SU-DHL-6 (cell line): ENCODE results near the gene BPIFB3.

ENCODE experiments used
- H2AFZ ChIP-seq: fragments of 200-600 bp; sonication (generic); 2 replicates; pipeline ENCODE4 v1.6.1; 2014; ENCODE audit warnings: low read depth, mild to moderate bottlenecking, moderate library complexity, mixed read lengths, antibody characterized with exemption, low read length; ENCODE audit not compliant: severe bottlenecking
- H3F3A ChIP-seq: fragments of 200-600 bp; shearing (Covaris generic); 2 replicates; pipeline ENCODE4 v1.6.0; 2016; ENCODE audit warnings: antibody characterized with exemption, mild to moderate bottlenecking; ENCODE audit not compliant: insufficient read depth
- H3K27ac ChIP-seq: fragments of 200-600 bp; sonication (generic); 2 replicates; pipeline ENCODE4 v1.5.1; 2016; ENCODE audit warnings: low read depth, mild to moderate bottlenecking, low read length, moderate library complexity, mixed read lengths
- H3K27me3 ChIP-seq: fragments of 200-600 bp; sonication (generic), shearing (Covaris generic); 2 replicates; pipeline ENCODE4 v1.6.0; 2014; ENCODE audit warnings: mild to moderate bottlenecking, low read length
- H3K36me3 ChIP-seq: fragments of 200-600 bp; sonication (generic); 2 replicates; pipeline ENCODE4 v1.6.1; 2014; ENCODE audit warnings: mild to moderate bottlenecking, low read length, mixed read lengths
- H3K4me2 ChIP-seq: fragments of 300-600, 200-600 bp; shearing (Covaris generic), sonication (generic); 2 replicates; pipeline ENCODE4 v1.6.0; 2014; ENCODE audit warnings: low read length, low read depth, mild to moderate bottlenecking; ENCODE audit not compliant: poor library complexity, severe bottlenecking
- H3K4me3 ChIP-seq: fragments of 200-600 bp; sonication (generic); 2 replicates; pipeline ENCODE4 v1.5.1; 2014; ENCODE audit warnings: antibody characterized with exemption, low read length, mild to moderate bottlenecking, mixed read lengths; ENCODE audit not compliant: insufficient read depth, poor library complexity, severe bottlenecking
- H3K79me2 ChIP-seq: fragments of 200-600 bp; sonication (generic); 2 replicates; pipeline ENCODE4 v1.6.1; 2014; ENCODE audit warnings: mild to moderate bottlenecking, low read length, moderate library complexity; ENCODE audit not compliant: insufficient read depth
- H3K9ac ChIP-seq: fragments of 200-600 bp; sonication (generic); 2 replicates; pipeline ENCODE4 v1.7.0; 2014; ENCODE audit warnings: mild to moderate bottlenecking, low read length
- H3K9me2 ChIP-seq: fragments of 200-600 bp; sonication (generic); replicated peaks from 2 replicates; pipeline ENCODE4 v1.6.1; 2014; ENCODE audit warnings: low read length; ENCODE audit not compliant: insufficient read depth
- H3K9me3 ChIP-seq: fragments of 200-600 bp; sonication (generic); 2 replicates; pipeline ENCODE4 v1.6.1; 2014; ENCODE audit warnings: low read length, mixed read lengths; ENCODE audit not compliant: insufficient read depth
- H4K20me1 ChIP-seq: fragments of 200-600 bp; sonication (generic); 2 replicates; pipeline ENCODE4 v1.6.1; 2014; ENCODE audit warnings: low read depth, mild to moderate bottlenecking, antibody characterized with exemption, low read length, moderate library complexity, mixed read lengths
- EZH2phosphoT487 ChIP-seq: fragments of 200-600 bp; sonication (generic), shearing (Covaris generic); conservative IDR thresholded peaks from 2 replicates; pipeline ENCODE4 v1.6.1; 2018; ENCODE audit warnings: mild to moderate bottlenecking, antibody characterized with exemption, low read length, moderate library complexity, mixed read lengths
- TF ChIP-seq, protein P1 (sequence below): fragments of 200-600 bp; sonication (generic); IDR thresholded peaks from one replicate; pipeline ENCODE4 v1.5.1; 2017; ENCODE audit warnings: antibody characterized with exemption, mild to moderate bottlenecking, low read length, moderate library complexity; ENCODE audit not compliant: insufficient read depth, poor library complexity, severe bottlenecking

Gene BPIFB3

DNA sequence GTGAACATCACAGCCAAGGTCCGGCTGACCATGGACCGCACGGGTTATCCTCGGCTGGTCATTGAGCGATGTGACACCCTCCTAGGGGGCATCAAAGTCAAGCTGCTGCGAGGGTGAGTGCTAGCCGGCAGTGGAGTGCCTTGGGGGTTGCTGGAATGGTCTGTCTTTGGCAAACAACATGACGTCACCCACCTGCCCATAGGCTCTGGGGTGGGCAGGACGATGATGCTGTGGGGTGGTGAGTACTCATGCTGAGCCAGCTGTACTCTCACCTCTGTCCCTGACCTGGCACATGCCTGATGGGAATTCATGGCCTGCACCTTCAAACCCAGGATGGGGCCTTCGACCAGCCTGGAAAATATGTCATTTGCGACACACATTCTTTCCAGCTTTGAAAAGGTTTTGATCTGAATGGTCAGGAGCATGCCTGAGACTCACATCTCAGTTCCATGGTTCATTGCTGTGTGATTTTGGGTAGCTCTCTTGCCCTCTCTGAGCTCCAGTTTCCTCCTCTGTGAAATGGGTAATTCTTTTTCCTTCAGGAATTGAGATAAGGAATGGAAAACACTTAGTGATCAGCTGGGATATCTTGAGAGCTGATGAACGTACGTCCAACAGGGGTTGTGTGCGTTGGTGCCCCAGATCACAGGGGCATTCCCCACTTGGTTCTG is 32.5 kb downstream of the BPIFB3 start:
- Histone ChIP-seq H3K36me3 (no peaks in the 10 kb centered on the region), H3K4me3 (no peak overlapping the region), H4K20me1 (no peaks in the 10 kb centered on the region), H2AFZ (no peak overlapping the region), H3K27ac (no peak overlapping the region), H3K9me2 (no peaks in the 10 kb centered on the region), H3K27me3 (no peaks in the 10 kb centered on the region), H3K9ac (no peak overlapping the region), H3F3A (no peaks in the 10 kb centered on the region), H3K4me2 (no peak overlapping the region), H3K9me3 (no peaks in the 10 kb centered on the region), H3K79me2 (no peaks in the 10 kb centered on the region)
- TF ChIP-seq, protein P1, sequence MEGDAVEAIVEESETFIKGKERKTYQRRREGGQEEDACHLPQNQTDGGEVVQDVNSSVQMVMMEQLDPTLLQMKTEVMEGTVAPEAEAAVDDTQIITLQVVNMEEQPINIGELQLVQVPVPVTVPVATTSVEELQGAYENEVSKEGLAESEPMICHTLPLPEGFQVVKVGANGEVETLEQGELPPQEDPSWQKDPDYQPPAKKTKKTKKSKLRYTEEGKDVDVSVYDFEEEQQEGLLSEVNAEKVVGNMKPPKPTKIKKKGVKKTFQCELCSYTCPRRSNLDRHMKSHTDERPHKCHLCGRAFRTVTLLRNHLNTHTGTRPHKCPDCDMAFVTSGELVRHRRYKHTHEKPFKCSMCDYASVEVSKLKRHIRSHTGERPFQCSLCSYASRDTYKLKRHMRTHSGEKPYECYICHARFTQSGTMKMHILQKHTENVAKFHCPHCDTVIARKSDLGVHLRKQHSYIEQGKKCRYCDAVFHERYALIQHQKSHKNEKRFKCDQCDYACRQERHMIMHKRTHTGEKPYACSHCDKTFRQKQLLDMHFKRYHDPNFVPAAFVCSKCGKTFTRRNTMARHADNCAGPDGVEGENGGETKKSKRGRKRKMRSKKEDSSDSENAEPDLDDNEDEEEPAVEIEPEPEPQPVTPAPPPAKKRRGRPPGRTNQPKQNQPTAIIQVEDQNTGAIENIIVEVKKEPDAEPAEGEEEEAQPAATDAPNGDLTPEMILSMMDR: no peak
- TF ChIP-seq EZH2phosphoT487: no peak

DNA sequence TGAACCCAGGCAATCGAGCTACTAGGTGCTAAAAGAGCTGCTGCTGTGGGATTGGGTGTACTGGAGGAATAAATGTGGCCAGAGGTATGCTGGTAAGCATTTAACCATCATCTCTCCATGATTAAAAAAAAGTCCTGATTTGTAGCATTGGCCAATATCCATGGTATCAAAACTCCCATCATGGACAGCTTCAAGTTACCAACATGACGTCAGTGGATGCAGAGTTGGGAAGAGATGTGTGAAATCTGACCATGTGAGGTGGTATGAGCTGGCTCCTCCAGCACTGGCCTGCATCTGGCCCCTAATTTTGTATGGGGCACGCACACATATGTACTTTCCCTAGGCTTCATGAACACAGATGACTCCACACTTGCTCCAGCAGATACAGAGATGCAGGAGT is 37.4 kb downstream of the BPIFB3 start:
- H3K4me2 ChIP-seq: no peak overlapping the region
- no peaks in the 10 kb centered on the region for H4K20me1 ChIP-seq
- no peak for TF ChIP-seq EZH2phosphoT487
- TF ChIP-seq, protein P1: no peak
- no peaks in the 10 kb centered on the region for H3K9me2 ChIP-seq
- H3K27me3 ChIP-seq: no peaks in the 10 kb centered on the region
- H3F3A ChIP-seq: no peaks in the 10 kb centered on the region
- H3K4me3 ChIP-seq: no peak overlapping the region
- H3K27ac ChIP-seq: no peak overlapping the region
- no peak overlapping the region for H2AFZ ChIP-seq
- no peak overlapping the region for H3K9ac ChIP-seq
- no peaks in the 10 kb centered on the region for H3K9me3 ChIP-seq
- no peaks in the 10 kb centered on the region for H3K79me2 ChIP-seq
- no peaks in the 10 kb centered on the region for H3K36me3 ChIP-seq

DNA sequence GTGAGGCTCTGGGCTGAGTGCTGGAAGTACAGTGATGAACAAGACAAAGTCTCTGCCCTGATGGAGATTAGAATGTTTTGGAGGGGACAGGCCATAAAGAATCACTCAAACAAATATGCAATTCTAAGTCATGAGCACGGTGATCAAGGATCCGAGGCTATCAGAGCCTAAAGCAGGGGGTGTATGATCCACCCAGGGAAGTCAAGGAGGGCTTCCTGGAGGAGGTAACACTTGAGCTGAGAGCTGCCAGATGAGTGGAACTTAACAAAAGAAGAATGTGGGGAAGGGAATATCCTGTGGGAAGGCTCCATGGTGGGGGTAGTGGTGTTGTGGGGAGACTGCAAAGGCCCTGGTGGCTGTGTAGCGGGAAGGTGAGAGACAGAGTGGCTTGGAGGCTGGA is 38.0 kb downstream of the BPIFB3 start:
- no peaks in the 10 kb centered on the region for H3F3A ChIP-seq
- H3K36me3 ChIP-seq: no peaks in the 10 kb centered on the region
- H3K27ac ChIP-seq: no peak overlapping the region
- H3K9me3 ChIP-seq: no peaks in the 10 kb centered on the region
- H3K9ac ChIP-seq: no peak overlapping the region
- H3K4me3 ChIP-seq: no peak overlapping the region
- no peak overlapping the region for H2AFZ ChIP-seq
- no peak for TF ChIP-seq EZH2phosphoT487
- TF ChIP-seq, protein P1: no peak
- H3K27me3 ChIP-seq: no peaks in the 10 kb centered on the region
- H4K20me1 ChIP-seq: no peaks in the 10 kb centered on the region
- H3K79me2 ChIP-seq: no peaks in the 10 kb centered on the region
- H3K4me2 ChIP-seq: no peak overlapping the region
- no peaks in the 10 kb centered on the region for H3K9me2 ChIP-seq
